Left renal pelvis (tissue), 4 donors: ENCODE data around the gene SPACA7. TPM values are rescaled to one million over a fixed set of nuclear protein-coding genes. Genes with fewer than 3 reads are reported as not detected.

Source experiments
- DNase-seq, 4 donors: peaks; one replicate each; pipeline ENCODE4 v3.0.0-alpha.2; 2013; ENCODE audit warnings: low read depth in 4 of 4, low spot score in 3 of 4
- polyA plus RNA-seq, 4 donors: library from polyadenylated mRNA; unstranded; fragments of 120-200 nt; gene quantifications; one replicate each; pipeline ENCODE4 v1.2.1, GENCODE V29; 2013; ENCODE audit not compliant: insufficient read length in 4 of 4

SPACA7 gene
- polyA plus RNA-seq, 4 donors: not detected

GRCh38 chr13:112446347-112446861, 70.2 kb downstream of the SPACA7 start:
- DNase-seq: no peak

- no peak for DNase-seq
These were observed 70.7 kb downstream of the SPACA7 start for GRCh38 chr13:112446867-112447266.

- no peak for DNase-seq
These were observed 71.2 kb downstream of the SPACA7 start for GRCh38 chr13:112447306-112447705.

GRCh38 chr13:112447761-112448603, 71.8 kb downstream of the SPACA7 start:
- DNase-seq: no peak

- no peak for DNase-seq
These were observed 72.7 kb downstream of the SPACA7 start for GRCh38 chr13:112448621-112449544.

- DNase-seq: no peak
These were observed 73.4 kb downstream of the SPACA7 start for GRCh38 chr13:112449545-112449930.

- DNase-seq: no peak
These were observed 74.2 kb downstream of the SPACA7 start for GRCh38 chr13:112450118-112450903.

GRCh38 chr13:112450904-112451240, 74.7 kb downstream of the SPACA7 start:
- no peak for DNase-seq

GRCh38 chr13:112451512-112452379, 75.6 kb downstream of the SPACA7 start:
- DNase-seq: no peak

- no peak for DNase-seq
These were observed 76.4 kb downstream of the SPACA7 start for GRCh38 chr13:112452380-112453206.

GRCh38 chr13:112453207-112453829, 77.2 kb downstream of the SPACA7 start:
- DNase-seq: no peak

GRCh38 chr13:112453874-112454647, 77.9 kb downstream of the SPACA7 start:
- DNase-seq: no peak

GRCh38 chr13:112454648-112455334, 78.6 kb downstream of the SPACA7 start:
- DNase-seq: no peak

- DNase-seq: no peak
These were observed 79.4 kb downstream of the SPACA7 start for GRCh38 chr13:112455476-112456059.

- no peak for DNase-seq
These were observed 80.2 kb downstream of the SPACA7 start for GRCh38 chr13:112456138-112457056.

- no peak for DNase-seq
These were observed 80.9 kb downstream of the SPACA7 start for GRCh38 chr13:112457081-112457480.
